Choroid plexus epithelial cell (primary cell): ENCODE results near the gene LRRC10B.

ENCODE experiments used
- DNase-seq: peaks from one replicate; pipeline ENCODE4 v3.0.0-alpha.2; 2010; ENCODE audit warnings: low read depth
- H3K4me3 ChIP-seq: 2 replicates; pipeline ENCODE4 v1.5.1; 2011; ENCODE audit warnings: low read depth, mild to moderate bottlenecking, control low read depth, low read length, moderate library complexity
- TF ChIP-seq, protein P1 (sequence below): conservative IDR thresholded peaks from 2 replicates; pipeline ENCODE4 v1.5.1; 2011; ENCODE audit warnings: low read depth, mild to moderate bottlenecking, control low read depth, inconsistent platforms, low read length, moderate library complexity

LRRC10B gene

DNA sequence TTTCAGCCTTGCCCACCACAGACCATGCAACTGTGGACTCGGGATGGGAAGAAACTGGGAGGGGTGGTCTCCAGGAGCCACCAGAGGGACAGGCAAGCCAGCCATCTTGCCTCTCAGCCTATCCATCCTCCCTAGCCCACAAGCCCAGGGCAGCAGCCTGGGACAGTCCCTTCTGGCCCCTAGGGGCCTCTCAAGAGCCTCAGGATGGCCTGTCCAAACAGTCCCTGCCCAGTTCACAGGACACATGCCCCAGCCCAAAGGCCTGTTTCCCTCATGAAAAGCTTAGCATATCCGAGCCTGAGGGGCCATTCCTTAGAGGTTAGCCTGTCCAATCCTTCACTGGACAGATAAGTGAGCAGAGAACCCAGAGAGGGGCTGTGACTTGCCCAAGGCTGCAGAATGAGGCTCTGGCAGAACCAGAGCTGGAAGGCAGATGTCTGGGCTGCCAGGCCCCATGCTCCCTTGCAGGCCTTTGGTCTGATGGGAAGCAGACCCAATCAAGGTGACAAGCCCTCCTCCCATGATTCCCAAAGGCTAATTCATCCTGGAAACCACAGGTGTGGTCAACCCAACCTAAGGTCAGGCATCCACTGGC is 28.2 kb downstream of the LRRC10B start:
- no peak overlapping the region for H3K4me3 ChIP-seq
- DNase-seq, result no peak
- TF ChIP-seq, protein P1, sequence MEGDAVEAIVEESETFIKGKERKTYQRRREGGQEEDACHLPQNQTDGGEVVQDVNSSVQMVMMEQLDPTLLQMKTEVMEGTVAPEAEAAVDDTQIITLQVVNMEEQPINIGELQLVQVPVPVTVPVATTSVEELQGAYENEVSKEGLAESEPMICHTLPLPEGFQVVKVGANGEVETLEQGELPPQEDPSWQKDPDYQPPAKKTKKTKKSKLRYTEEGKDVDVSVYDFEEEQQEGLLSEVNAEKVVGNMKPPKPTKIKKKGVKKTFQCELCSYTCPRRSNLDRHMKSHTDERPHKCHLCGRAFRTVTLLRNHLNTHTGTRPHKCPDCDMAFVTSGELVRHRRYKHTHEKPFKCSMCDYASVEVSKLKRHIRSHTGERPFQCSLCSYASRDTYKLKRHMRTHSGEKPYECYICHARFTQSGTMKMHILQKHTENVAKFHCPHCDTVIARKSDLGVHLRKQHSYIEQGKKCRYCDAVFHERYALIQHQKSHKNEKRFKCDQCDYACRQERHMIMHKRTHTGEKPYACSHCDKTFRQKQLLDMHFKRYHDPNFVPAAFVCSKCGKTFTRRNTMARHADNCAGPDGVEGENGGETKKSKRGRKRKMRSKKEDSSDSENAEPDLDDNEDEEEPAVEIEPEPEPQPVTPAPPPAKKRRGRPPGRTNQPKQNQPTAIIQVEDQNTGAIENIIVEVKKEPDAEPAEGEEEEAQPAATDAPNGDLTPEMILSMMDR, result no peak

DNA sequence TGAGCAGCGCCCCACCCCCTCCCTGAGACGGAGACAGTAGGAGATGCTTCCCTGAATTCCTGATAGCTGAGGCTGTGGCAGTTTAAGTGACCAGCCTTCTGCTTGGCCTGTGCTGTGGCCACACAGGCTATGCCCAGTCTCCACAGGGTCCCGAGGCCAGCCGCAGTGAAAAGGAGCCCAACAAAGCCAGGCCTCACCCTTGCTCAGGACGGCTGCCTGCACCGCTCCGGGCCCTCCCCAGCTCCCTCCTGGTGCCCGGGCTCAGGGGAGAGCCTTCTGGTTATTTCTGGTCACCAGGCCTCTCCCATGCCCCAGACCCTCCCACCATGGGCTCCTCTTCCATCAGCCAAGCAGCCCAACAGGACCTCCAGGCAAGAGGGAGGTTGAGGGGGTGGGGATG is 28.8 kb downstream of the LRRC10B start:
- TF ChIP-seq, protein P1, result no peak

DNA sequence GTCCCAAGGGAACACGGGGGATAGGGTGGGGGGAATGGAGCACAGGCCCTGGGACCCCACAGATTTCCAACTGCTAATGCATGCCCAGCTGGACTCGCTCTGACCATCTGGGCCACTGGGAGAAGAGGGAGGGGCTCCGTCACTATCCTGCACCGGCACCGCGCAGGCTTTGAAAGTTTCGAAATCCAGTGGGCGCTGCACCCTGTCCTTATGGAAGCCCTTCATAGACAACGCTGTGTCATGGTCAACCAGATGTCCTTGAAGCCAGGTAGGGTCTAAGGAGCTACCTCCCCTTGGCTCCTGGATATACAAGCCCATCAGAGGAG is 30.1 kb downstream of the LRRC10B start:
- no peak for DNase-seq
- TF ChIP-seq, protein P1, result no peak
- no peak overlapping the region for H3K4me3 ChIP-seq

More for the DNA sequence above, 28.8 kb downstream of the LRRC10B start:
- H3K4me3 ChIP-seq, result no peak overlapping the region
- DNase-seq, result no peak

DNA sequence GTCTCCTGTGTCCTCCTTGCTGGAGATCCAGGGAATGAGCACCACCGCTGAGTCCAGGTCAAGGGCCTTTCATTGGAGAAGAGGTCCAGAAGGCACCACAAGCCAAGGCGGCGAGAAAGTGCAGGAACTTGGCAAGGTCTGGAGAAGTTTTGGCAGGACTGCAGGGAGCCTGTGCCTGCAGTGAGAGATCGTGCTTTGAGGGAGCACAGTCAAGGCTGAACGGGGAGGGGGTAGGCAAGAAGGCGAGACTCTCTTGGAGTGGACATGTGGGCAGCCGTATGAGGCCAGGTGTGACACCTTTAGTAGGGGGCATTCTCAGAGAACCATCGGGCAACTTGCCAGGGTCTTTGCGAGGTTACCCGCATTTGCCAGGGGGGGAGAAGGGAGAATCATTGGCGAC is 30.5 kb downstream of the LRRC10B start:
- TF ChIP-seq, protein P1, result no peak
- DNase-seq, result no peak
- H3K4me3 ChIP-seq, result no peak overlapping the region

DNA sequence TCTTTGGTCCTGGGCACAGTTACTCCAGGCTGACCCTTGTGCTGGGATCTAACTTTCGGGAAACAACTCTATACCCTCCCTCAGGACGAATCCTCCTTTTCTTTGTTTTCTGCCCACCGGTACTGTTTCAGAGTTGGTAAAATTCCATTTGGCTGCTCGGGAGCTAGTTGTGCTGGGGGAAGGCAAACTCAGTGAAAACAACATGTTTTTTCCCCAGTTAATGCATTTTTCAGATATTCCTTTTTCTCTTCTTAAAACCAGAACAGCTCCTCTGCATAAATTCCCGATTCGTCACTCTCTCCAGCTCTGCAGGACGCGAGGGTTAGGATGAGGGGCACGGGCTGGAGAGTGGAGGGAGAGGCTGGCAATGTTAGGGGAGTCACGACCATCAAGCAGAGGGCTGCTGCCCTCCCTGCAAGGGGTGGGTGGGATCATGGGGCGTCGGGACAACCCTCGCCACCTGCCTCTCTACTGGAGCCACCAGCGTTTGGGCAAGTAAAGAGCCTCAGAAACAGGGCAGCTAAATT is 31.3 kb downstream of the LRRC10B start:
- TF ChIP-seq, protein P1, result no peak
- no peak for DNase-seq
- no peak overlapping the region for H3K4me3 ChIP-seq

DNA sequence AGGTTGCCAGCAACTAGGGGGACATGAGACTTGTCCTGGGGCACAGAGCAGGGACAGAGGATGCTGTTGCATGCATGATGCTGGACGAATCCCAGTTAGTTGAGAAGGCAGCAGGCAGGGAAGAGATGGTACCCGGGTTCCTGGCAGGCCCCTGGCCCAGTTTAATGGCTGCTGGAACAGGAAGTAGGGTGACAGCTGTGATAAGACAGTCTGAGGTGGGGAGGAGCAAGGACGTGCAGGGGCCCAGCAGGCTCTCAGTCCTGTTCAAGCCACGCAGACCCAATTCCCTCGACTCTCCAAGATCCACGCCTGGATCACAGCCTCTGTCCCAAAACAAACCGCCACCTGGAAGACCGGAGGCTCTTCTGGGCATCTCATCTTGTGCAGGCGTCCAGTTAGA is 32.0 kb downstream of the LRRC10B start:
- DNase-seq, result no peak
- no peak overlapping the region for H3K4me3 ChIP-seq
- TF ChIP-seq, protein P1, result no peak

DNA sequence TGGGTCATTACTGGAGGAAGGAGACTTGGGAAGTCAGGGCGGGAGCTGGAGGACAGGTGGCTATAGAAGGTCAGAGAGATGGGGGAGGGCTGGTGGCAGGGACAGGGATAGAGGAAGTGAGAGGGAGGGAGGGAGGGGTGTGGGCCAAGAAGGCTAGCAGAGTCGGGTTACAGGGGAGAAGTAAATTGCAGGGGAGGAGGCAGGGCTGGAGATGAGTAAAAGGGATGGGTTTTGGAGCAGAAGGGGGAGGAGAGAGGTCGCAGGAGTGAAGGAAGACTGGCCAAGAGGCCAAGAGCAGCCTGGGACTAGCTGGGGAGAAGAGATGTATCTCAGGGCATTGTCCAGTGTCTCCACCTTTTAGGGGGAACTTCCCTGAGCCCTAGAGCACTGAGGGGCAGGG is 33.0 kb downstream of the LRRC10B start:
- TF ChIP-seq, protein P1, result no peak
- DNase-seq, result peak; percentile 19
- no peak overlapping the region for H3K4me3 ChIP-seq
